ENCODE results near the gene OLFML3.

DNA sequence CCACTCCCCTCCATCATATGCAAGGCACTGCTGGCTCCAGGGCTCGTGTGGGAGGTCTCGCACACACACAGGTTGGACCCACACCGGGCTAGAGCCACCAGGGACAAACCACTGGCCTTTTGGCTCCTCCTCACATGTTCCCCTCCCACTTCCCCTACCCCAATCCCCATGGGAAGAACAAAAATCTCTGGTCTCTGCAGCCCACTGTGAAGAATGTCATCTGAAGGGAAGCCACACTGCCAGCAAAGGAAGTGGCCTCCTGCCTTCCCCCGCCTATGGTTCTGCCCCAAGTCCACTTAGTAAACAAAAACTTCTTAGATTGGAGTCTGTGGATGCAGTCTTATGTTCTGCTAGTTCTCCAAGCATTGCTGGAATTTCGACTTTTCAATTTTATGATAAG is 24.2 kb downstream of the OLFML3 start:
- TF ChIP-seq POLR2A (IDR thresholded peaks at IDR 0.05; ENCODE audit: low read length) (no peak), GATA1 (IDR thresholded peaks at IDR 0.05; ENCODE audit: low read depth, low read length) (no peak)
